ENCODE measurements around the gene WDR5.

- TF ChIP-seq CTCF (conservative IDR thresholded peaks at IDR 0.05 in 1 of 2, IDR thresholded peaks at IDR 0.05 in 1 of 2; ENCODE audit: extremely low read depth in 1 of 2, insufficient read depth in 1 of 2, low read depth in 1 of 2, low read length in 2 of 2) (no peak), EZH2 (IDR thresholded peaks at IDR 0.05; ENCODE audit: borderline replicate concordance, low read length) (no peak)
These were observed 32.4 kb upstream of the WDR5 start for GRCh38 chr9:134103391-134103998.

Measured in mammary epithelial cell (primary cell).